GM12892 (cell line): ENCODE measurements around the gene MYH1. TPM values are rescaled to one million over a fixed set of nuclear protein-coding genes. Genes with fewer than 3 reads are reported as not detected.
"Not testable (repeated sequence)": the region's sequence is repeated elsewhere in the genome, so short reads cannot be mapped to it uniquely, and the experiment has no call there.

Experiments
- DNase-seq: peaks from one replicate; pipeline ENCODE4 v3.0.0; 2011; ENCODE audit not compliant: insufficient read length
- FAIRE-seq: peaks from 2 replicates; lab custom pipeline; 2011; peaks lifted over from hg19 to GRCh38; lab: Jason Lieb, UNC
- POLR2A ChIP-seq: IDR thresholded peaks from 2 replicates; pipeline ENCODE4 v1.6.1; 2011; ENCODE audit warnings: low read depth, low read length, control low read depth
- POLR2AphosphoS5 ChIP-seq: IDR thresholded peaks from 2 replicates; pipeline ENCODE4 v1.6.1; 2011; ENCODE audit warnings: low read depth, low read length, control low read depth
- TAF1 ChIP-seq: IDR thresholded peaks from 2 replicates; pipeline ENCODE4 v1.6.1; 2011; ENCODE audit warnings: low read depth, mild to moderate bottlenecking, control low read depth, low read length, borderline replicate concordance
- polyA plus RNA-seq: library from polyadenylated mRNA; unstranded; fragments of >200 nt; gene quantifications from one replicate; pipeline ENCODE4 v1.2.1, GENCODE V29; 2012; ENCODE audit warnings: missing spikeins, inconsistent platforms; ENCODE audit not compliant: missing spikeins

The MYH1 gene
- polyA plus RNA-seq = not detected

DNA sequence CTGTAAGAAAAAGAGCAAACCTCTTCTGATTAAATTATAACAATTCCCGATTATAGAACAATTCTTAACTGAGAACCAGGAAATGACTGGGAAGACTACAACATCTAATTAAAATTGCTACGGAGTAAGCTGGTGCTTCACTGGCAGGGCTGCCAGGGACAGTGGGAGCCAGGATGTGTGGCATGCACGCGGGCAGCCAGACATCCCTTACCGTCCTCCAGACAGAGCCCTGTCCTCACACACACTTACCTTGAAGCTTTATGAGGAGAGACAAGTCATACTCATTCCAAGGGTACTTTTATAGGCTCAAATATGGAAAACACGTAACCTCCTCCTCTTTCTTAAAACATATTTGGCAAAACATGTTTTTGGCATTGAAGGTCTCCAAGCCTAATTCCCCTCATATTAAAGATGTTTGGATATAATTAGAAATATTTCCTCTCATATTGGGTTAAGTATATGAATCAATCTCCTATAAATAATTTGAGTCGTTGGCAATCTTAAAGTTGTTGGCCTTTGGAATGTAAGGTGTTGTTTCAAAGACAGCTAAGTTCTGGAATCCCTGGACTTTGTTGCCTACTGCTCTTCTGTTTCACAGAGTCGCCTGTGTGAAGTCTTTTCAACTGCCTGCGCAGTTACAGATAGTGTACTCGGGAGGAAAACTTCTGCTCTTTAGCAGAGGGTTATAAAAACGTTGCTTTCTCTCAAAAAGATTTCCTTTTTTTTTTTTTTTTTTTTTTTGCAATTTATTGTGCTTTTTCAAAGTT is at the start of gene MYH1:
MYH1 (minus strand) TSS at position 272 of the 767 bp plus-strand sequence. CDS start 1,900 bp downstream, outside the sequence.
- no peak for DNase-seq
- no peak for FAIRE-seq
- TF ChIP-seq TAF1 (no peak), POLR2A (no peak), POLR2AphosphoS5 (no peak)

DNA sequence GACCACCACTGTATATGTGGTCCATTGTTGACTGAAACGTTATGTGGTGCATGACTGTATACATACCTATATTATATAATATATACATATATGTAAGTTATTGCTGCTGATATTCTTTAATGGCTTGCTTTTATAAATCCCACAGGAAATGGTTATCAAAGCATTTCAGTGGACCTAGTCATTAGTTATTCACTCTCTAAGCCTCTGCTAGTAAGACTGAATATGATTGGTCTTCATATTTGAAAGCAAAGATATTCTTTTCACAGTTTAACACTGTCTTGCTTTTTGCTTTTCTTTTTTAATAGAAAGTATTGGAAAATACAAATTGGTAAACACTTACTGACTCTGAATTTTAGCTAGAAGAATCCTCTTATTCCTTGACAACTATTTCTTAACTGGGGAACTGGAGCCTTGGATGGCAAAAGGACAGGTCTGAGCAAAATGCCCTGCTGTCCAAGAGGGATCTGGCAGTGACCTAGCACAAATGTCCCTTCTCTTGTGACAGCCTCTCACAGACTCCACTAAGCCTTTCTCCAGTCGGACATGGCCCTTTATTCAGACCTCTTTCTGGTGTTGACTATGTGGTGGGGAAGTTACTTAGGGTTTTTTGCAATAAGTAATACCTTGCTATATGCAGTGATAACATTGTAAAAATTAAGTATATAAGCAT is 45.8 kb upstream of the MYH1 start:
- FAIRE-seq (no peak), DNase-seq (no peak)
- TF ChIP-seq POLR2AphosphoS5 (no peak), POLR2A (no peak), TAF1 (no peak)

GRCh38 chr17:10558049-10558448 is 39.7 kb upstream of the MYH1 start:
- no peak for FAIRE-seq
- TF ChIP-seq TAF1 (no peak), POLR2AphosphoS5 (no peak), POLR2A (no peak)
- no peak for DNase-seq

GRCh38 chr17:10557422-10557821 is 39.1 kb upstream of the MYH1 start:
- DNase-seq = no peak
- FAIRE-seq = no peak
- TF ChIP-seq POLR2A (no peak), TAF1 (no peak), POLR2AphosphoS5 (no peak)

- TF ChIP-seq TAF1 (no peak), POLR2A (no peak)
- FAIRE-seq = no peak
- no peak for DNase-seq
Measured at GRCh38 chr17:10556301-10557005, 38.1 kb upstream of the MYH1 start.

GRCh38 chr17:10550014-10550413 is 31.7 kb upstream of the MYH1 start:
- FAIRE-seq (no peak), DNase-seq (no peak)
- TF ChIP-seq TAF1 (no peak), POLR2AphosphoS5 (no peak), POLR2A (no peak)

- FAIRE-seq (no peak), DNase-seq (no peak)
- TF ChIP-seq TAF1 (no peak), POLR2AphosphoS5 (no peak), POLR2A (no peak)
Measured at GRCh38 chr17:10549096-10549842, 30.9 kb upstream of the MYH1 start, which contains the start of gene MYH2. Gene MYH2, minus strand, starts transcription at chr17:10549658. Its CDS starts 1,738 bp downstream, at chr17:10547920.

DNA sequence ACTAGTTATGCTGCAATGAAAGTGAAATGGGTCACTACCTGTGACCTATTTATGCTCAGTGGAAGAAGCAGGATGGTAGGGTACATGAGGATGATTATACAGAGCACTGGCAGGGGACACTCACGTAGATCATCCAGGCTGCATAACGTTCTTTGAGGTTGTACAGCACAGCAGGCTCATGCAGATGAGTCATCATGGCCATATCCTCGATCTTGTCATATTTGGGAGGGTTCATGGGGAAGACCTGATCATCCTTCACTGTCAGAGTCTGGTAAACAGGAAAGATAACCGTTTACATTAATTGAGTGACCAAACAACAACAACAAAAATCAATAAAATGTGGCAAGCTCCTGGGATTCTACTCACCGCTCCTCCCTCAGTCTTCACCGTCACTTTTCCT is 29.0 kb upstream of the MYH1 start:
- DNase-seq = no peak
- no peak for FAIRE-seq
- no peak for TF ChIP-seq POLR2A

DNA sequence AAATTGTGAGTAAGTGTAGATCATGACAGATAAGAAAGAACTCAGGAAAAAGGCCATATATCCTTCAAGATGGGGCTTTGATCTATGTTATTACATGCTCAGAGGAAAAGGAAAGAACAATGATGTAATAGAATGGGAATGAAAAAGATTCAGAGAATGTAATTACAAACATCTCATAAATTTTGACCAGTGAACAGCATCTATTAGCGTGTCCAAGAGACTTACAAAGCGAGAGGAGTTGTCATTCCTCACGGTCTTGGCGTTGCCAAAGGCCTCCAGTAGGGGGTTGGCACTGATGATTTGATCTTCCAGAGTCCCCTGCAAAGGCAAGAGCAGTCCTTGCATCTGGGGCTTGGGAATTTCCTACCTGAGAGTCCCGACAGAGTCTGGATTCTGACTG is 25.1 kb upstream of the MYH1 start:
- not testable (repeated sequence) for DNase-seq, FAIRE-seq

DNA sequence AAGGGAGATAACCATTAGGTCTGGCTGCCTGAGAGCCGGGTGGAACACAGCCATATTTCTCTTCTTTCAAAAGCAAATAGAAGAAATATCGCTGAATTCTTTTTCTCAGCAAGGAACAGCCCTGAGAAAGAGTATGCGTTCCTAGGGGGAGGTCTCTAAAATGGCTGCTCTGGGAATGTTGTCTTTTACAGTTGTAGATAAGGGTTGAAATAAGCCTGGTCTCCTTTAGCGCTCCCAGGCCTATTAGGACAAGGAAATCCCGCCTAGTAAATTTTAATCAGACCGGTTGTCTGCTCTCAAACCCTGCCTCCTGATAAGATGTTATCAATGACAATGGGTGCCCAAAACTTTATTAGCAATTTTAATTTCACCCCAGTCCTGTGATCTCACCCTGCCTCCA is 22.8 kb upstream of the MYH1 start:
- DNase-seq, FAIRE-seq: not testable (repeated sequence)

DNA sequence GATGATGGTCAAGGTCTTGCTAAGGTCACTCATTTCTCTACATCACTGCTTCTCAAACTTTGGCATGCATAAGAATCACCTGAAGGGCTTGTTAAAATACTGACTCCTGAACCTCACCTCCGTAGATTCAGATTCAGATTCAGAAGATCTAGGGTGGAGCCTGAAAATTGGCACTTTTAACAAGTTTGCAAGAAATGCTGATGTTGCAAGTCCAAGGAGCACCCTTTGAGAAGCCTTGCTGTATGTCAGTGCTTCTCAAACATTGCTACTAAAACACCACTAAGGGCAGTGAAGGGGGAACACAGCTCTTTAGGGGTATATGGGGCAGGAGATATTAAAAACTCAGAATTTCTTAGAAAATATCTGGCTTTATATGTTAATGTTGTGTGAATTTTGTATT is 13.7 kb upstream of the MYH1 start:
- DNase-seq (no peak), FAIRE-seq (no peak)
- no peak for TF ChIP-seq POLR2A
- no peak for TF ChIP-seq TAF1
- TF ChIP-seq POLR2AphosphoS5 = no peak

DNA sequence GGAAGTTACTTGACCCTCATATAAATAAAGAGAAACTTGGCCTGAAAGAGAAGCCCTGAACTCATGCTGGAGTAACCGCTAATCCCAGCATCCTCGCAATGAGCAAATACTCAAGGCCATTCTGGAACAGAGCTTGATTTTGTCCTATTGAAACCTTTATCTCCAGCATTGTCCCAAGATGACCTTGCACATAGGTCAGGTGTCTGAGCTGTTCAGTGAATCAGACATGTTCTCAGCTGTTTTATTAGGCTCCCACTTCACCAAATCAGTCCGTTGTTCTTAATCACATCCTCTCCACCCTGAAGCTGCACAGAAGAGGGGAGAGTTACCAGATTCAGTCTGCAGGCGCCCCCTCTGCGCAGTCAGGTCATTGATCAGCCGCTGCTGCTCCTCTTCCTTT is 9.1 kb upstream of the MYH1 start:
- DNase-seq = no peak
- TF ChIP-seq POLR2AphosphoS5 (no peak), POLR2A (no peak)

More for the DNA sequence above, 9.1 kb upstream of the MYH1 start:
- no peak for FAIRE-seq
